WERI-Rb-1 (cell line): Measurements from ENCODE around the gene PLD4.

Experiments
- DNase-seq: peaks from one replicate; pipeline ENCODE4 v3.0.0-alpha.2; 2020
- H3K27ac ChIP-seq: fragments of 250-450 bp; sonication (Bioruptor Pico); 2 replicates; pipeline ENCODE4 v1.5.1; 2020; ENCODE audit warnings: mild to moderate bottlenecking, moderate library complexity
- H3K27me3 ChIP-seq: fragments of 250-450 bp; sonication (Bioruptor Pico); 2 replicates; pipeline ENCODE4 v1.5.1; 2021; ENCODE audit warnings: mild to moderate bottlenecking, low read depth, moderate library complexity; ENCODE audit not compliant: insufficient read depth, severe bottlenecking
- H3K36me3 ChIP-seq: fragments of 250-450 bp; sonication (Bioruptor Pico); 2 replicates; pipeline ENCODE4 v1.5.1; 2020; ENCODE audit warnings: mild to moderate bottlenecking, moderate library complexity
- H3K4me3 ChIP-seq: 2 replicates; pipeline ENCODE4 v1.5.1; 2011; ENCODE audit warnings: low read depth, mild to moderate bottlenecking, control low read depth, low read length
- H3K9me3 ChIP-seq: fragments of 250-450 bp; sonication (Bioruptor Pico); 2 replicates; pipeline ENCODE4 v1.5.1; 2021; ENCODE audit warnings: mild to moderate bottlenecking, moderate library complexity; ENCODE audit not compliant: severe bottlenecking
- CTCF ChIP-seq: IDR thresholded peaks from 2 replicates; pipeline ENCODE4 v1.5.1; 2011; ENCODE audit warnings: low read depth, mild to moderate bottlenecking, control low read depth, inconsistent platforms, low read length

The PLD4 gene

GRCh38 chr14:104964546-104964945 lies 39.9 kb downstream of the PLD4 start:
- Histone ChIP-seq H3K36me3 (no peaks in the 10 kb centered on the region), H3K9me3 (no peaks in the 10 kb centered on the region), H3K4me3 (no peak overlapping the region), H3K27me3 (no peaks in the 10 kb centered on the region), H3K27ac (no peak overlapping the region)
- peak; percentile 4 for DNase-seq
- no peak for TF ChIP-seq CTCF

- Histone ChIP-seq H3K27ac (no peak overlapping the region), H3K4me3 (no peak overlapping the region), H3K9me3 (no peaks in the 10 kb centered on the region), H3K27me3 (no peaks in the 10 kb centered on the region), H3K36me3 (no peaks in the 10 kb centered on the region)
- DNase-seq = peak; percentile 3
- TF ChIP-seq CTCF = no peak
Observed at GRCh38 chr14:104965561-104966231, 41.0 kb downstream of the PLD4 start.

- H3K9me3 ChIP-seq = no peaks in the 10 kb centered on the region
- H3K36me3 ChIP-seq = no peaks in the 10 kb centered on the region
- DNase-seq = peak; percentile 6
- no peak overlapping the region for H3K4me3 ChIP-seq
- no peak for TF ChIP-seq CTCF
- H3K27ac ChIP-seq = no peak overlapping the region
- no peaks in the 10 kb centered on the region for H3K27me3 ChIP-seq
Observed at GRCh38 chr14:104966261-104966865, 41.7 kb downstream of the PLD4 start.

GRCh38 chr14:104966981-104967385 lies 42.3 kb downstream of the PLD4 start:
- Histone ChIP-seq H3K9me3 (no peaks in the 10 kb centered on the region), H3K36me3 (no peaks in the 10 kb centered on the region), H3K27me3 (no peaks in the 10 kb centered on the region), H3K4me3 (no peak overlapping the region), H3K27ac (no peak overlapping the region)
- DNase-seq = peak; percentile 11
- no peak for TF ChIP-seq CTCF

GRCh38 chr14:104967386-104968152 lies 42.9 kb downstream of the PLD4 start:
- DNase-seq = peak; percentile 23
- Histone ChIP-seq H3K27me3 (no peaks in the 10 kb centered on the region), H3K9me3 (no peaks in the 10 kb centered on the region), H3K36me3 (no peaks in the 10 kb centered on the region), H3K27ac (no peak overlapping the region), H3K4me3 (peak overlapping the region; percentile 21)
- no peak for TF ChIP-seq CTCF
